ENCODE data around the gene CX3CL1.

Gene CX3CL1

GRCh38 chr16:57407521-57408353, 35.4 kb downstream of the CX3CL1 start:
- no peak for DNase-seq

GRCh38 chr16:57409065-57409464, 36.8 kb downstream of the CX3CL1 start:
- no peak for DNase-seq

- DNase-seq = no peak
Measured at GRCh38 chr16:57409870-57410587, 37.7 kb downstream of the CX3CL1 start.

- DNase-seq = no peak
Measured at GRCh38 chr16:57411362-57411976, 39.2 kb downstream of the CX3CL1 start.

- no peak for DNase-seq
Measured at GRCh38 chr16:57412584-57412983, 40.3 kb downstream of the CX3CL1 start.

- DNase-seq = peak in 1 of 2 donors; percentile 67
Measured at GRCh38 chr16:57413301-57413730, 41.0 kb downstream of the CX3CL1 start.

- DNase-seq = no peak
Measured at GRCh38 chr16:57413733-57414132, 41.4 kb downstream of the CX3CL1 start.

- DNase-seq = no peak
Measured at GRCh38 chr16:57416084-57416483, 43.8 kb downstream of the CX3CL1 start.

GRCh38 chr16:57419506-57419905, 47.2 kb downstream of the CX3CL1 start:
- DNase-seq = no peak

- DNase-seq = no peak
Measured at GRCh38 chr16:57422026-57422944, 50.0 kb downstream of the CX3CL1 start.

GRCh38 chr16:57423152-57423551, 50.9 kb downstream of the CX3CL1 start:
- DNase-seq = no peak

- no peak for DNase-seq
Measured at GRCh38 chr16:57424583-57424982, 52.3 kb downstream of the CX3CL1 start.

- no peak for DNase-seq
Measured at GRCh38 chr16:57426356-57426755, 54.1 kb downstream of the CX3CL1 start.

GRCh38 chr16:57427307-57427706, 55.0 kb downstream of the CX3CL1 start:
- DNase-seq = no peak

- no peak for DNase-seq
Measured at GRCh38 chr16:57427824-57428223, 55.5 kb downstream of the CX3CL1 start.

- DNase-seq = no peak
Measured at GRCh38 chr16:57430955-57431354, 58.7 kb downstream of the CX3CL1 start.

- DNase-seq = no peak
Measured at GRCh38 chr16:57432505-57432904, 60.2 kb downstream of the CX3CL1 start.

- no peak for DNase-seq
Measured at GRCh38 chr16:57432989-57433388, 60.7 kb downstream of the CX3CL1 start.

GRCh38 chr16:57434003-57434402, 61.7 kb downstream of the CX3CL1 start:
- no peak for DNase-seq
